HCT116 (cell line): ENCODE measurements around the gene SLC25A21. TPM values are rescaled to one million over a fixed set of nuclear protein-coding genes. Genes with fewer than 3 reads are reported as not detected.

Source experiments
- ATAC-seq: fragments of 200-7000 bp; cut with Tn5 transposase; 2 replicates; pipeline ENCODE4 v1.9.1; 2020; ENCODE audit warnings: mild to moderate bottlenecking, moderate library complexity
- BruUV-seq: library from RNA; stranded (reverse); fragments of 400-500 nt; replicated peaks from 2 replicates; lab custom pipeline; 2021; lab: Mats Ljungman, UMichigan
- CTCF ChIA-PET: fragments of 300-600 bp; sonication (Branson Sonifier 250); formaldehyde crosslinking; loops from one replicate; lab custom pipeline; 2021; ENCODE audit warnings: antibody characterized with exemption; lab: Charles Lee
- POLR2A ChIA-PET: fragments of 300-600, 350-600 bp; sonication (Branson Sonifier 250); formaldehyde crosslinking; loops from one replicate; lab custom pipeline; 2021; ENCODE audit warnings: antibody characterized with exemption; lab: Charles Lee
- RAD21 ChIA-PET, 2 experiments: fragments of 300-600 bp; sonication (Branson Sonifier 250); formaldehyde crosslinking; loops; one replicate each; lab custom pipeline; 2023; ENCODE audit warnings: low total read pairs in 2 of 2; ENCODE audit not compliant: uncharacterized antibody in 2 of 2, unreplicated experiment in 2 of 2, low non-redundant PET in 1 of 2; lab: Charles Lee
- DNase-seq: peaks from one replicate; pipeline ENCODE4 v3.0.0-alpha.2; 2010; ENCODE audit warnings: low read depth, low spot score
- H2AFZ ChIP-seq: fragments of 200-600 bp; shearing (Covaris generic), sonication (generic); 2 replicates; pipeline ENCODE4 v1.6.1; 2017; ENCODE audit warnings: low read depth, mixed run types, mixed read lengths, antibody characterized with exemption, low read length; ENCODE audit not compliant: poor library complexity, severe bottlenecking
- H3K27ac ChIP-seq: 2 replicates; pipeline ENCODE4 v1.5.1; 2012; ENCODE audit warnings: low read depth, low read length
- H3K27me3 ChIP-seq: fragments of 200-600 bp; sonication (generic); 2 replicates; pipeline ENCODE4 v1.6.1; 2016; ENCODE audit warnings: mixed run types, low read length, mixed read lengths; ENCODE audit not compliant: insufficient read depth
- H3K36me3 ChIP-seq, 2 experiments: fragments of 200-500 bp in 1 of 2; fragments of 200-600 bp in 1 of 2; sonication (Bioruptor generic) in 1 of 2; sonication (generic) in 1 of 2; 2 replicates each; pipeline versions ENCODE4 v1.5.1 to v1.6.1; 2014 to 2016; ENCODE audit warnings: low read length in 2 of 2, inconsistent platforms in 1 of 2, mixed read lengths in 1 of 2, mixed run types in 1 of 2; ENCODE audit not compliant: insufficient read depth in 2 of 2, control insufficient read depth in 1 of 2
- H3K4me1 ChIP-seq, 2 experiments: fragments of 200-600 bp in 1 of 2; sonication (generic) in 1 of 2; 2 replicates each; pipeline versions ENCODE4 v1.5.1 to v1.6.1; 2012 to 2017; ENCODE audit warnings: low read length in 2 of 2, inconsistent platforms in 1 of 2, mild to moderate bottlenecking in 1 of 2, mixed read lengths in 1 of 2, mixed run types in 1 of 2, moderate library complexity in 1 of 2; ENCODE audit not compliant: insufficient read depth in 2 of 2, control insufficient read depth in 1 of 2
- H3K4me2 ChIP-seq: fragments of 200-600 bp; sonication (generic); 2 replicates; pipeline ENCODE4 v1.6.1; 2017; ENCODE audit warnings: mixed run types, low read length, mixed read lengths
- H3K4me3 ChIP-seq, 2 experiments: fragments of 200-600 bp in 1 of 2; sonication (generic) in 1 of 2; replicated peaks in 1 of 2; 2 replicates each; pipeline ENCODE4 v1.5.1; 2011 to 2016; ENCODE audit warnings: low read length in 2 of 2, control low read depth in 1 of 2, low read depth in 1 of 2, mild to moderate bottlenecking in 1 of 2, mixed read lengths in 1 of 2, mixed run types in 1 of 2
- H3K79me2 ChIP-seq: fragments of 200-600 bp; sonication (generic); 2 replicates; pipeline ENCODE4 v1.6.1; 2017; ENCODE audit warnings: mild to moderate bottlenecking, mixed run types, low read length, moderate library complexity, mixed read lengths; ENCODE audit not compliant: insufficient read depth
- H3K9ac ChIP-seq: fragments of 200-600 bp; sonication (generic); 2 replicates; pipeline ENCODE4 v1.6.1; 2016; ENCODE audit warnings: low read length, mixed read lengths
- H3K9me2 ChIP-seq: fragments of 200-600 bp; sonication (generic), shearing (Covaris generic); 2 replicates; pipeline ENCODE4 v1.6.1; 2017; ENCODE audit warnings: mixed run types, mild to moderate bottlenecking, moderate library complexity; ENCODE audit not compliant: insufficient read depth
- H3K9me3 ChIP-seq, 2 experiments: fragments of 200-500 bp in 1 of 2; fragments of 200-600 bp in 1 of 2; sonication (Bioruptor generic) in 1 of 2; sonication (generic) in 1 of 2; 2 replicates each; pipeline ENCODE4 v1.6.1; 2014 to 2017; ENCODE audit warnings: low read length in 2 of 2, mixed read lengths in 2 of 2, inconsistent platforms in 1 of 2, low read depth in 1 of 2, mild to moderate bottlenecking in 1 of 2, mixed run types in 1 of 2, moderate library complexity in 1 of 2; ENCODE audit not compliant: control insufficient read depth in 1 of 2, insufficient read depth in 1 of 2
- H4K20me1 ChIP-seq: fragments of 200-600 bp; sonication (generic), shearing (Covaris generic); 2 replicates; pipeline ENCODE4 v1.6.1; 2017; ENCODE audit warnings: mixed run types, mild to moderate bottlenecking, moderate library complexity; ENCODE audit not compliant: insufficient read depth
- ATF3 ChIP-seq: IDR thresholded peaks from 2 replicates; pipeline ENCODE4 v1.6.1; 2012
- CEBPB ChIP-seq: IDR thresholded peaks from 2 replicates; pipeline ENCODE4 v1.6.1; 2012; ENCODE audit warnings: low read depth
- ELF1 ChIP-seq: IDR thresholded peaks from 2 replicates; pipeline ENCODE4 v1.6.1; 2012; ENCODE audit warnings: low read depth, borderline replicate concordance
- FOSL1 ChIP-seq: IDR thresholded peaks from 2 replicates; pipeline ENCODE4 v1.6.1; 2012; ENCODE audit warnings: low read depth
- JUND ChIP-seq: IDR thresholded peaks from 2 replicates; pipeline ENCODE4 v1.6.1; 2012
- MAX ChIP-seq: IDR thresholded peaks from 2 replicates; pipeline ENCODE4 v1.6.1; 2012
- POLR2AphosphoS5 ChIP-seq: IDR thresholded peaks from 2 replicates; pipeline ENCODE4 v1.6.1; 2011; ENCODE audit warnings: mild to moderate bottlenecking, low read depth, low read length, moderate library complexity
- SIN3A ChIP-seq: IDR thresholded peaks from 2 replicates; pipeline ENCODE4 v1.6.1; 2012; ENCODE audit warnings: low read depth
- SP1 ChIP-seq: IDR thresholded peaks from 2 replicates; pipeline ENCODE4 v1.6.1; 2012; ENCODE audit warnings: low read depth
- SRF ChIP-seq: IDR thresholded peaks from 2 replicates; pipeline ENCODE4 v1.6.1; 2012; ENCODE audit warnings: low read depth
- YY1 ChIP-seq: IDR thresholded peaks from 2 replicates; pipeline ENCODE4 v1.6.1; 2011; ENCODE audit warnings: low read length, low read depth, moderate library complexity, mild to moderate bottlenecking; ENCODE audit not compliant: insufficient replicate concordance; ENCODE audit errors: extremely low read depth
- intact Hi-C: fragments of 100-400 bp; cut with micrococcal nuclease; formaldehyde crosslinking; loops from 2 replicates; pipeline ENCODE4 v1.10.0; 2022
- total RNA-seq: library from RNA; stranded (reverse); gene quantifications from one replicate; pipeline ENCODE4 v1.2.1, GENCODE V29; 2021; ENCODE audit not compliant: unreplicated experiment
- TF ChIP-seq, protein P1 (sequence below), 3 experiments: fragments of 200-600 bp in 1 of 3; sonication (generic) in 1 of 3; IDR thresholded peaks in 2 of 3; conservative IDR thresholded peaks in 1 of 3; 2 replicates each; pipeline ENCODE4 v1.5.1; 2012 to 2017; ENCODE audit warnings: low read depth in 2 of 3, low read length in 2 of 3, antibody characterized with exemption in 1 of 3, borderline replicate concordance in 1 of 3, control low read depth in 1 of 3, mild to moderate bottlenecking in 1 of 3, mixed read lengths in 1 of 3, mixed run types in 1 of 3, moderate library complexity in 1 of 3; ENCODE audit not compliant: insufficient read depth in 1 of 3
- TF ChIP-seq, protein P2 (sequence below): IDR thresholded peaks from 2 replicates; pipeline ENCODE4 v1.6.1; 2011; ENCODE audit warnings: mild to moderate bottlenecking, low read length, moderate library complexity; ENCODE audit not compliant: insufficient replicate concordance; ENCODE audit errors: extremely low read depth

Gene SLC25A21
- total RNA-seq, 1 experiment from 2014 or later, result 3.5 TPM

DNA sequence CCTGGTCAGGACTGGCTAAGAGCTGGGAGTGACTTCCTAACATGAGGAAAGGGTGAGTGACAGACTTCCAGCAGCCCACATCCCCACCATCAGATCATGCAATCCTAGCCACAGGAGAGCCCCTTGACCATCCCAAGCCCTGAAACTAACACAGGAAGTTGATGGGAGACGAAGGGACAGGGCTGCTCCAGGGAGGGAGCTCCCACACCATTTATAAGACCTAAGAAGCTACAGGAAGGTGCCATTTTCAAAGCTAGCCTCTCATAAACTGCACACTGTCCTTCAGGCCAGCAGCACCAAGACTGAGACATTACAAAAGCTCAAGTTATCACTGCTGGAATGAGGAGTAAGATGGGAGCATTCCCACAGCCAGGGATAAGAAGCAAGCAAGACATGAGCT, 19.4 kb downstream of the SLC25A21 start:
- Histone ChIP-seq H3K36me3 (no peaks in the 10 kb centered on the region), H3K9ac (no peak overlapping the region), H3K79me2 (no peaks in the 10 kb centered on the region), H3K4me2 (no peak overlapping the region), H3K4me3 (no peak overlapping the region), H2AFZ (no peak overlapping the region), H3K4me1 (peaks cover 0 to 3% of the 10 kb centered on the region in 2 experiments; a peak in 1 of 4 replicates), H3K9me2 (no peaks in the 10 kb centered on the region), H3K27me3 (no peaks in the 10 kb centered on the region), H3K9me3 (no peaks in the 10 kb centered on the region), H4K20me1 (no peaks in the 10 kb centered on the region), H3K27ac (no peak overlapping the region)
- ChIA-PET RAD21 (no interaction called here), CTCF (no interaction called here), POLR2A (no interaction called here)
- intact Hi-C loops, result loop anchor here (10.0 kb wide), 1 partner anchor 1268 kb away; no protein-coding TSS in a partner anchor
- no peak for TF ChIP-seq ELF1
- TF ChIP-seq YY1, result no peak
- TF ChIP-seq POLR2AphosphoS5, result no peak
- TF ChIP-seq SIN3A, result no peak
- TF ChIP-seq CEBPB, result no peak
- TF ChIP-seq SRF, result no peak
- TF ChIP-seq, protein P1, sequence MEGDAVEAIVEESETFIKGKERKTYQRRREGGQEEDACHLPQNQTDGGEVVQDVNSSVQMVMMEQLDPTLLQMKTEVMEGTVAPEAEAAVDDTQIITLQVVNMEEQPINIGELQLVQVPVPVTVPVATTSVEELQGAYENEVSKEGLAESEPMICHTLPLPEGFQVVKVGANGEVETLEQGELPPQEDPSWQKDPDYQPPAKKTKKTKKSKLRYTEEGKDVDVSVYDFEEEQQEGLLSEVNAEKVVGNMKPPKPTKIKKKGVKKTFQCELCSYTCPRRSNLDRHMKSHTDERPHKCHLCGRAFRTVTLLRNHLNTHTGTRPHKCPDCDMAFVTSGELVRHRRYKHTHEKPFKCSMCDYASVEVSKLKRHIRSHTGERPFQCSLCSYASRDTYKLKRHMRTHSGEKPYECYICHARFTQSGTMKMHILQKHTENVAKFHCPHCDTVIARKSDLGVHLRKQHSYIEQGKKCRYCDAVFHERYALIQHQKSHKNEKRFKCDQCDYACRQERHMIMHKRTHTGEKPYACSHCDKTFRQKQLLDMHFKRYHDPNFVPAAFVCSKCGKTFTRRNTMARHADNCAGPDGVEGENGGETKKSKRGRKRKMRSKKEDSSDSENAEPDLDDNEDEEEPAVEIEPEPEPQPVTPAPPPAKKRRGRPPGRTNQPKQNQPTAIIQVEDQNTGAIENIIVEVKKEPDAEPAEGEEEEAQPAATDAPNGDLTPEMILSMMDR (IDR thresholded peaks at IDR 0.05 in 2 of 3, conservative IDR thresholded peaks at IDR 0.05 in 1 of 3; ENCODE audit: borderline replicate concordance in 1 of 3, insufficient read depth in 1 of 3, low read depth in 2 of 3, low read length in 2 of 3), result no peak
- no peak for TF ChIP-seq ATF3
- no peak for TF ChIP-seq MAX
- no peak for TF ChIP-seq JUND
- no peak for TF ChIP-seq FOSL1
- no peak for TF ChIP-seq SP1
- TF ChIP-seq, protein P2, sequence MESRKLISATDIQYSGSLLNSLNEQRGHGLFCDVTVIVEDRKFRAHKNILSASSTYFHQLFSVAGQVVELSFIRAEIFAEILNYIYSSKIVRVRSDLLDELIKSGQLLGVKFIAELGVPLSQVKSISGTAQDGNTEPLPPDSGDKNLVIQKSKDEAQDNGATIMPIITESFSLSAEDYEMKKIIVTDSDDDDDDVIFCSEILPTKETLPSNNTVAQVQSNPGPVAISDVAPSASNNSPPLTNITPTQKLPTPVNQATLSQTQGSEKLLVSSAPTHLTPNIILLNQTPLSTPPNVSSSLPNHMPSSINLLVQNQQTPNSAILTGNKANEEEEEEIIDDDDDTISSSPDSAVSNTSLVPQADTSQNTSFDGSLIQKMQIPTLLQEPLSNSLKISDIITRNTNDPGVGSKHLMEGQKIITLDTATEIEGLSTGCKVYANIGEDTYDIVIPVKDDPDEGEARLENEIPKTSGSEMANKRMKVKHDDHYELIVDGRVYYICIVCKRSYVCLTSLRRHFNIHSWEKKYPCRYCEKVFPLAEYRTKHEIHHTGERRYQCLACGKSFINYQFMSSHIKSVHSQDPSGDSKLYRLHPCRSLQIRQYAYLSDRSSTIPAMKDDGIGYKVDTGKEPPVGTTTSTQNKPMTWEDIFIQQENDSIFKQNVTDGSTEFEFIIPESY, result no peak
- ATAC-seq (no peak), DNase-seq (no peak)
- no TSS peak for BruUV-seq
